Endothelial cell (in vitro differentiated cells): ENCODE results near the gene ARHGAP26. TPM values are rescaled to one million over a fixed set of nuclear protein-coding genes. Genes with fewer than 3 reads are reported as not detected.

Source experiments
- DNase-seq: peaks from one replicate; pipeline ENCODE4 v3.0.0; 2021; ENCODE audit warnings: low spot score
- H3K27ac Mint-ChIP-seq: one replicate; pipeline ENCODE4 v1.8.0; 2021; ENCODE audit warnings: mixed read lengths, inconsistent platforms; ENCODE audit not compliant: unreplicated experiment
- H3K27me3 Mint-ChIP-seq: one replicate; pipeline ENCODE4 v1.8.0; 2021; ENCODE audit warnings: mild to moderate bottlenecking, moderate library complexity, mixed read lengths, inconsistent platforms; ENCODE audit not compliant: unreplicated experiment
- H3K36me3 Mint-ChIP-seq: one replicate; pipeline ENCODE4 v1.8.0; 2021; ENCODE audit warnings: mild to moderate bottlenecking, low read depth, mixed read lengths, inconsistent platforms; ENCODE audit not compliant: unreplicated experiment
- H3K4me1 Mint-ChIP-seq: one replicate; pipeline ENCODE4 v1.8.0; 2021; ENCODE audit warnings: mild to moderate bottlenecking, mixed read lengths, inconsistent platforms; ENCODE audit not compliant: unreplicated experiment
- H3K4me3 Mint-ChIP-seq: one replicate; pipeline ENCODE4 v1.8.0; 2021; ENCODE audit warnings: mild to moderate bottlenecking, mixed read lengths, inconsistent platforms; ENCODE audit not compliant: unreplicated experiment
- H3K9me3 Mint-ChIP-seq: one replicate; pipeline ENCODE4 v1.8.0; 2021; ENCODE audit warnings: mixed read lengths, inconsistent platforms; ENCODE audit not compliant: unreplicated experiment
- total RNA-seq: library from RNA; stranded (reverse); fragmentation: NEBNext Ultra II Directional; extraction: Animal tissue kit (Norgen Biotek cat#: 25700); gene quantifications from one replicate; pipeline ENCODE4 v1.2.1, GENCODE V29; 2021; ENCODE audit not compliant: unreplicated experiment
- TF ChIP-seq, protein P1 (sequence below): fragments of 200-600 bp; sonication (generic); IDR thresholded peaks from one replicate; pipeline ENCODE4 v1.5.0; 2021; ENCODE audit warnings: antibody characterized with exemption; ENCODE audit not compliant: unreplicated experiment

The ARHGAP26 gene
- total RNA-seq, 1 donor from 2014 or later = 81.5 TPM

GRCh38 chr5:142937374-142937773, 167.2 kb downstream of the ARHGAP26 start:
- TF ChIP-seq, protein P1, sequence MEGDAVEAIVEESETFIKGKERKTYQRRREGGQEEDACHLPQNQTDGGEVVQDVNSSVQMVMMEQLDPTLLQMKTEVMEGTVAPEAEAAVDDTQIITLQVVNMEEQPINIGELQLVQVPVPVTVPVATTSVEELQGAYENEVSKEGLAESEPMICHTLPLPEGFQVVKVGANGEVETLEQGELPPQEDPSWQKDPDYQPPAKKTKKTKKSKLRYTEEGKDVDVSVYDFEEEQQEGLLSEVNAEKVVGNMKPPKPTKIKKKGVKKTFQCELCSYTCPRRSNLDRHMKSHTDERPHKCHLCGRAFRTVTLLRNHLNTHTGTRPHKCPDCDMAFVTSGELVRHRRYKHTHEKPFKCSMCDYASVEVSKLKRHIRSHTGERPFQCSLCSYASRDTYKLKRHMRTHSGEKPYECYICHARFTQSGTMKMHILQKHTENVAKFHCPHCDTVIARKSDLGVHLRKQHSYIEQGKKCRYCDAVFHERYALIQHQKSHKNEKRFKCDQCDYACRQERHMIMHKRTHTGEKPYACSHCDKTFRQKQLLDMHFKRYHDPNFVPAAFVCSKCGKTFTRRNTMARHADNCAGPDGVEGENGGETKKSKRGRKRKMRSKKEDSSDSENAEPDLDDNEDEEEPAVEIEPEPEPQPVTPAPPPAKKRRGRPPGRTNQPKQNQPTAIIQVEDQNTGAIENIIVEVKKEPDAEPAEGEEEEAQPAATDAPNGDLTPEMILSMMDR = no peak
- no peak overlapping the region for H3K27ac Mint-ChIP-seq

GRCh38 chr5:142938266-142938880, 168.2 kb downstream of the ARHGAP26 start:
- peaks cover 4% of the 10 kb centered on the region for H3K27me3 Mint-ChIP-seq
- no peak overlapping the region for H3K4me3 Mint-ChIP-seq
- H3K27ac Mint-ChIP-seq = peak overlapping the region; percentile 14
- H3K4me1 Mint-ChIP-seq = peaks cover 16% of the 10 kb centered on the region
- TF ChIP-seq, protein P1 = no peak
- no peak for DNase-seq
- peaks cover 4% of the 10 kb centered on the region for H3K36me3 Mint-ChIP-seq
- no peaks in the 10 kb centered on the region for H3K9me3 Mint-ChIP-seq

More at GRCh38 chr5:142937374-142937773, 167.2 kb downstream of the ARHGAP26 start:
- Mint-ChIP-seq H3K4me1 (peaks cover 20% of the 10 kb centered on the region), H3K36me3 (peaks cover 12% of the 10 kb centered on the region), H3K27me3 (peaks cover 5% of the 10 kb centered on the region), H3K9me3 (no peaks in the 10 kb centered on the region), H3K4me3 (no peak overlapping the region)
- no peak for DNase-seq

DNA sequence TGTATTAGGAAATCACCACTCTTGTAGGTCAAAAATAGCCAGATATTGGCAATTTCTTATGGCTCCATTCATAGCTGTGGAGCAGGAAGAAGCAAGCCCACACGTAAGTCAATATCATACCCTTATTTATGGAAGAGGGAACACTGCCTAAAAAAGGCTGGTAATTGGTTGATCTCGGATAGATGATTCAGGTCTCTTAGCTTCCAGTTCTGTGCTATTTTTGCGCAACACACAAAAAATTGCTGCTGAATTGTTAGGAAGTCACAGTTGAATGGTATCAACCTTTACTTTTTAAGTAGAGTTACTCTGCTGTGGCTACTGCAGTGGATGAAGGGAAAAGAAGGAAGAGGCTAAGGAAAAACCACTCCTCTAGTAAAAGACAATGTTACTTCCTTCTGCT, 168.8 kb downstream of the ARHGAP26 start:
- Mint-ChIP-seq H3K27ac (peak overlapping the region; percentile 40), H3K9me3 (no peaks in the 10 kb centered on the region), H3K36me3 (peaks cover 2% of the 10 kb centered on the region), H3K4me1 (peaks cover 14% of the 10 kb centered on the region), H3K4me3 (no peak overlapping the region), H3K27me3 (peaks cover 3% of the 10 kb centered on the region)
- TF ChIP-seq, protein P1 = no peak
- DNase-seq = no peak

- H3K36me3 Mint-ChIP-seq = no peaks in the 10 kb centered on the region
- H3K27ac Mint-ChIP-seq = peak overlapping the region; percentile 40
- H3K27me3 Mint-ChIP-seq = no peaks in the 10 kb centered on the region
- H3K9me3 Mint-ChIP-seq = no peaks in the 10 kb centered on the region
- TF ChIP-seq, protein P1 = no peak
- no peak overlapping the region for H3K4me3 Mint-ChIP-seq
- DNase-seq = no peak
- H3K4me1 Mint-ChIP-seq = peaks cover 19% of the 10 kb centered on the region
Measured at GRCh38 chr5:142939884-142940283, 169.7 kb downstream of the ARHGAP26 start.

- no peak for DNase-seq
- Mint-ChIP-seq H3K36me3 (no peaks in the 10 kb centered on the region), H3K4me1 (peaks cover 19% of the 10 kb centered on the region), H3K4me3 (no peak overlapping the region), H3K27ac (no peak overlapping the region), H3K27me3 (no peaks in the 10 kb centered on the region), H3K9me3 (no peaks in the 10 kb centered on the region)
- TF ChIP-seq, protein P1 = no peak
Measured at GRCh38 chr5:142941245-142941644, 171.1 kb downstream of the ARHGAP26 start.
